Uterus (tissue), 4 donors: Measurements from ENCODE around the gene RAD51B. TPM values are rescaled to one million over a fixed set of nuclear protein-coding genes. Genes with fewer than 3 reads are reported as not detected.

Experiments
- DNase-seq, 2 donors: peaks; one replicate each; pipeline ENCODE4 v3.0.0-alpha.2; 2019 to 2020
- H3K27ac ChIP-seq, 2 donors: fragments of 200-600 bp; sonication (generic); 1 replicate in 1 of 2; 2 replicates in 1 of 2; pipeline ENCODE4 v1.5.1; 2016 to 2018
- H3K27me3 ChIP-seq, 2 donors: fragments of 200-600 bp; sonication (generic); one replicate each; pipeline ENCODE4 v1.5.1; 2018 to 2019; ENCODE audit warnings: control low read depth in 1 of 2
- H3K36me3 ChIP-seq, 2 donors: fragments of 200-600 bp; sonication (generic); one replicate each; pipeline ENCODE4 v1.5.1; 2019; ENCODE audit warnings: control low read depth in 1 of 2
- H3K4me1 ChIP-seq, 2 donors: fragments of 200-600 bp; sonication (generic); one replicate each; pipeline ENCODE4 v1.5.1; 2018 to 2019; ENCODE audit warnings: control low read depth in 1 of 2
- H3K4me3 ChIP-seq, 2 donors: fragments of 200-600 bp; sonication (generic); 1 replicate in 1 of 2; 2 replicates in 1 of 2; pipeline ENCODE4 v1.5.1; 2018 to 2019; ENCODE audit warnings: mild to moderate bottlenecking in 1 of 2
- H3K9me3 ChIP-seq, 2 donors: fragments of 200-600 bp; sonication (generic); one replicate each; pipeline ENCODE4 v1.5.1; 2019; ENCODE audit warnings: control low read depth in 1 of 2
- CTCF ChIP-seq, 4 experiments: fragments of 200-600 bp in 2 of 4; fragments of 450-650 bp in 2 of 4; sonication (generic) in 2 of 4; IDR thresholded peaks; one replicate each; pipeline ENCODE4 v1.5.1; 2016 to 2019; ENCODE audit warnings: antibody characterized with exemption in 4 of 4, mild to moderate bottlenecking in 2 of 4, moderate library complexity in 1 of 4
- POLR2A ChIP-seq, 2 donors: fragments of 450-650 bp; IDR thresholded peaks; one replicate each; pipeline ENCODE4 v1.6.1; 2016; ENCODE audit warnings: antibody characterized with exemption in 2 of 2, mild to moderate bottlenecking in 1 of 2, moderate library complexity in 1 of 2
- intact Hi-C: fragments of 100-400 bp; cut with DNase I; formaldehyde crosslinking; loops from one replicate; pipeline ENCODE4 v1.15.1; 2023; ENCODE audit warnings: low total_unique reads
- total RNA-seq, 4 donors: library from RNA; depleted of rRNA in 3 of 4; stranded (reverse); fragments of >200 nt in 3 of 4; gene quantifications; one replicate each; pipeline versions ENCODE4 v1.1.0 to v1.2.4, GENCODE V29; 2014 to 2023
- donor health status: DM: yes; HTN: yes; CAD: no.

Gene RAD51B
- total RNA-seq, 4 donors from 2014 or later = 29.5 to 100.0 (median 70.3) TPM

GRCh38 chr14:68651652-68652432 lies 832.3 kb downstream of the RAD51B start:
- H3K4me3 ChIP-seq = no peak overlapping the region
- DNase-seq = peak; percentile 74 to 81
- intact Hi-C loops = no loop called here
- TF ChIP-seq CTCF (IDR thresholded peaks at IDR 0.05) (no peak), POLR2A (IDR thresholded peaks at IDR 0.05) (no peak)
- H3K4me1 ChIP-seq = peaks cover 10% of the 10 kb centered on the region in 2 donors
- H3K9me3 ChIP-seq = no peaks in the 10 kb centered on the region
- H3K27me3 ChIP-seq = no peaks in the 10 kb centered on the region
- no peaks in the 10 kb centered on the region for H3K36me3 ChIP-seq
- peak overlapping the region; percentile 88 to 94 for H3K27ac ChIP-seq

GRCh38 chr14:68652433-68652690 lies 832.8 kb downstream of the RAD51B start:
- TF ChIP-seq CTCF (IDR thresholded peaks at IDR 0.05) (no peak), POLR2A (IDR thresholded peaks at IDR 0.05) (no peak)
- Histone ChIP-seq H3K9me3 (no peaks in the 10 kb centered on the region), H3K27me3 (no peaks in the 10 kb centered on the region), H3K4me1 (peaks cover 10% of the 10 kb centered on the region in 2 donors), H3K4me3 (no peak overlapping the region), H3K36me3 (no peaks in the 10 kb centered on the region), H3K27ac (peak overlapping the region; percentile 88 to 94)
- DNase-seq = no peak
- intact Hi-C loops = no loop called here

- Histone ChIP-seq H3K36me3 (no peaks in the 10 kb centered on the region), H3K9me3 (no peaks in the 10 kb centered on the region), H3K27ac (peak overlapping the region; percentile 88 to 94), H3K27me3 (no peaks in the 10 kb centered on the region), H3K4me1 (peaks cover 10% of the 10 kb centered on the region in 2 donors), H3K4me3 (no peak overlapping the region)
- intact Hi-C loops = no loop called here
- TF ChIP-seq CTCF (IDR thresholded peaks at IDR 0.05) (no peak), POLR2A (IDR thresholded peaks at IDR 0.05) (no peak)
- no peak for DNase-seq
Observed at GRCh38 chr14:68653108-68653507, 833.5 kb downstream of the RAD51B start.

GRCh38 chr14:68653804-68654203 lies 834.2 kb downstream of the RAD51B start:
- Histone ChIP-seq H3K4me1 (peaks cover 13% of the 10 kb centered on the region in 2 donors), H3K27ac (peak overlapping the region; percentile 88 to 94)
- no peak for TF ChIP-seq POLR2A (IDR thresholded peaks at IDR 0.05)
- no peak for TF ChIP-seq CTCF (IDR thresholded peaks at IDR 0.05)

GRCh38 chr14:68654471-68654941 lies 834.9 kb downstream of the RAD51B start:
- no peak for DNase-seq
- intact Hi-C loops = no loop called here
- TF ChIP-seq CTCF (IDR thresholded peaks at IDR 0.05) = no peak
- TF ChIP-seq POLR2A (IDR thresholded peaks at IDR 0.05) = no peak
- Histone ChIP-seq H3K36me3 (no peaks in the 10 kb centered on the region), H3K4me3 (no peak overlapping the region), H3K4me1 (peaks cover 16 to 20% of the 10 kb centered on the region in 2 donors), H3K27me3 (no peaks in the 10 kb centered on the region), H3K27ac (peak overlapping the region; percentile 88 to 94), H3K9me3 (no peaks in the 10 kb centered on the region)

More at GRCh38 chr14:68653804-68654203, 834.2 kb downstream of the RAD51B start:
- Histone ChIP-seq H3K36me3 (no peaks in the 10 kb centered on the region), H3K9me3 (no peaks in the 10 kb centered on the region), H3K27me3 (no peaks in the 10 kb centered on the region), H3K4me3 (no peak overlapping the region)
- intact Hi-C loops = no loop called here
- DNase-seq = no peak
